Measurements from ENCODE around the gene FOXD4L3.
"Not testable (repeated sequence)": the region's sequence is repeated elsewhere in the genome, so short reads cannot be mapped to it uniquely, and the experiment has no call there.

FOXD4L3 gene

DNA sequence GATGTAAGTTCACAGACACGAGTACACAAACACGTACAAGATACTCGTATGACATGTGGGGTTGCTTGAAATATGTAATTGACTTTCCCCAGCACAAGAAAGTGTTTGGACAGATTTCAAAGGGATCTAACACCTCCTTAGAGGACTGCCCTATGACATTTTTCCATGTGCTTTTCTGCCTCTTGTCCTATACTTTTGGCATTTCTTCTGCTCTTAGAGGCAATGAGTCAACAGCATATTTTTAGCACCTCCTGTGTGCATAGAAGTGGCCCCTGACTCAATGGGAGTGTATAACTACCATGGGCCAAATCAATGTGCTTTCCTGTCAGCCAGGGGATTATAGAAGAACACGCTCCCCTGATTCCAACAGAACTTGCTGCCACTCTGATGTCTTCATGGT is 49.0 kb downstream of the FOXD4L3 start:
- not testable (repeated sequence) for DNase-seq (ENCODE audit: low read depth)

Measured in amniotic epithelial cell (primary cell).